OCI-LY3 (cell line): ENCODE data around the gene NPLOC4.
"Not testable (repeated sequence)": the region's sequence is repeated elsewhere in the genome, so short reads cannot be mapped to it uniquely, and the experiment has no call there.

Source experiments
- H2AFZ ChIP-seq: fragments of 200-600, 300-600 bp; shearing (Covaris generic); 2 replicates; pipeline ENCODE4 v1.6.0; 2014; ENCODE audit warnings: antibody characterized with exemption, low read depth, low read length
- H3K27ac ChIP-seq: fragments of 200-600, 300-600 bp; sonication (generic); 2 replicates; pipeline ENCODE4 v1.5.1; 2014; ENCODE audit warnings: mild to moderate bottlenecking, low read length, moderate library complexity, mixed read lengths
- H3K27me3 ChIP-seq: fragments of 200-600, 300-600 bp; sonication (generic); 2 replicates; pipeline ENCODE4 v1.6.1; 2014; ENCODE audit warnings: low read depth, low read length, mixed read lengths
- H3K36me3 ChIP-seq: fragments of 200-600, 300-600 bp; sonication (generic); replicated peaks from 2 replicates; pipeline ENCODE3; 2014; ENCODE audit warnings: low read depth, low read length, mixed read lengths
- H3K4me1 ChIP-seq: fragments of 300-600, 200-600 bp; sonication (generic); 2 replicates; pipeline ENCODE4 v1.6.1; 2014; ENCODE audit warnings: low read length, mixed read lengths
- H3K4me2 ChIP-seq: fragments of 200-600, 300-600 bp; sonication (generic); 2 replicates; pipeline ENCODE4 v1.6.1; 2014; ENCODE audit warnings: low read length, mixed read lengths
- H3K4me3 ChIP-seq: fragments of 300-600, 200-600 bp; sonication (generic); 2 replicates; pipeline ENCODE4 v1.5.1; 2014; ENCODE audit warnings: antibody characterized with exemption, mild to moderate bottlenecking, low read length, moderate library complexity
- H3K79me2 ChIP-seq: fragments of 300-600, 200-600 bp; shearing (Covaris generic); 2 replicates; pipeline ENCODE4 v1.6.1; 2014; ENCODE audit warnings: mild to moderate bottlenecking, low read length, mixed read lengths
- H3K9ac ChIP-seq: fragments of 300-600, 200-600 bp; shearing (Covaris generic); 2 replicates; pipeline ENCODE4 v1.6.0; 2014; ENCODE audit warnings: mild to moderate bottlenecking, low read length, moderate library complexity
- H3K9me3 ChIP-seq: fragments of 200-600, 300-600 bp; shearing (Covaris generic); 2 replicates; pipeline ENCODE4 v1.6.1; 2014; ENCODE audit warnings: low read length, mixed read lengths; ENCODE audit not compliant: insufficient read depth
- H4K20me1 ChIP-seq: fragments of 200-600, 300-600 bp; sonication (generic); 2 replicates; pipeline ENCODE4 v1.6.1; 2016; ENCODE audit warnings: low read length, mixed read lengths; ENCODE audit not compliant: insufficient read depth
- CTCF ChIP-seq: fragments of 200-600, 300-600 bp; sonication (generic); IDR thresholded peaks from 2 replicates; pipeline ENCODE4 v1.5.1; 2014; ENCODE audit warnings: antibody characterized with exemption, low read length, low read depth
- EZH2phosphoT487 ChIP-seq: fragments of 200-600 bp; shearing (Covaris generic); IDR thresholded peaks from 2 replicates; pipeline ENCODE4 v1.6.1; 2018; ENCODE audit warnings: antibody characterized with exemption, mixed run types, low read depth

The NPLOC4 gene

GRCh38 chr17:81589612-81590011 lies 47.3 kb downstream of the NPLOC4 start:
- TF ChIP-seq EZH2phosphoT487 (no peak), CTCF (no peak)
- Histone ChIP-seq H3K4me3 (no peak overlapping the region), H3K4me2 (no peak overlapping the region), H3K79me2 (no peaks in the 10 kb centered on the region), H2AFZ (no peak overlapping the region), H4K20me1 (no peaks in the 10 kb centered on the region), H3K4me1 (no peaks in the 10 kb centered on the region), H3K9me3 (no peaks in the 10 kb centered on the region), H3K27ac (no peak overlapping the region), H3K9ac (no peak overlapping the region), H3K36me3 (peaks cover 49% of the 10 kb centered on the region), H3K27me3 (no peaks in the 10 kb centered on the region)

DNA sequence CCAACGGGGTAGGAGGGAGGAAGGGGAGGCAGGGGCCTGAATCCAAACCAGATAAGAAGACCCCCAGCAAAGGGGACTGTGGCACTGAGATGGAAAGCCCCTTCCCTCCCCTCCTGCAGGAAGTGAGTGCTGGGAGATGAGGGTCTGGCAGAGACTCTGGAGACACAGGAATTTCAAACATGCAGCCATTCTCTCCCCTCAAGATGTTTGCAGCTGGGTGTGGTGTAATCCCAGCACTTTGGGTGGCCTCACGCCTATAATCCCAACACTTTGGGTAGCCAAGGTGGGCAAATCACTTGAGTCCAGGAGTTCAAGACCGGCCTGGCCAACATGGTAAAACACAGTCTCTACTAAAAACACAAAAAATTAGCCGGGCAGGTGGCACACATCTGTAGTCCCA lies 50.8 kb downstream of the NPLOC4 start:
- Histone ChIP-seq H3K79me2 (no peaks in the 10 kb centered on the region; the same call in 1 of the 2 replicates), H3K36me3 (peaks cover 64% of the 10 kb centered on the region), H3K9me3 (no peaks in the 10 kb centered on the region), H3K27ac (no peak overlapping the region), H4K20me1 (no peaks in the 10 kb centered on the region), H3K4me2 (no peak overlapping the region), H3K4me3 (no peak overlapping the region), H3K27me3 (no peaks in the 10 kb centered on the region), H2AFZ (no peak overlapping the region), H3K9ac (no peak overlapping the region), H3K4me1 (no peaks in the 10 kb centered on the region)
- no peak for TF ChIP-seq CTCF

DNA sequence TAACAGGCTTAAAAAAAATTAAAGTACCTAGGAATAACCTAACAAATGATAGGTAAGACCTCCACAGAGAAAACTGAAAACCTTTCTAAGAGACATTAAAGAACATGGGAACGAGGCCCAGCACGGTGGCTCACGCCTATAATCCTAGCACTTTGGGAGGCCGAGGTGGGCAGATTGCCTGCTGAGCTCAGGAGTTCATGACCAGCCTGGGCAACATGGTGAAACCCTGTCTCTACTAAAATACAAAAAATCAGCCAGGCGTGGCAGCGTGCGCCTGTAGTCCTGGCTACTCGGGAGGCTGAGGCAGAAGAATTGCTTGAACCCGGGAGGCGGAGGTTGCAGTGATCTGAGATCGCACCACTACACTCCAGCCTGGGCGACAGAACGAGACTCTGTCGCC lies 52.1 kb downstream of the NPLOC4 start:
- not testable (repeated sequence) for H2AFZ ChIP-seq, H3K9ac ChIP-seq, H3K4me1 ChIP-seq, H3K27me3 ChIP-seq, H3K9me3 ChIP-seq, H4K20me1 ChIP-seq, H3K4me3 ChIP-seq, H3K27ac ChIP-seq, H3K4me2 ChIP-seq, H3K79me2 ChIP-seq
- peaks cover 62% of the 10 kb centered on the region for H3K36me3 ChIP-seq

GRCh38 chr17:81583589-81584342 lies 53.1 kb downstream of the NPLOC4 start:
- H3K27ac ChIP-seq = no peak overlapping the region
- no peaks in the 10 kb centered on the region for H3K4me1 ChIP-seq
- no peak overlapping the region for H3K4me3 ChIP-seq
- no peaks in the 10 kb centered on the region for H3K9me3 ChIP-seq
- no peak overlapping the region for H3K9ac ChIP-seq
- TF ChIP-seq EZH2phosphoT487 = no peak
- TF ChIP-seq CTCF = no peak
- no peak overlapping the region for H3K4me2 ChIP-seq
- H3K27me3 ChIP-seq = no peaks in the 10 kb centered on the region
- no peak overlapping the region for H2AFZ ChIP-seq
- H3K36me3 ChIP-seq = peaks cover 55% of the 10 kb centered on the region
- peaks cover 3% of the 10 kb centered on the region; the same call in 1 of the 2 replicates for H3K79me2 ChIP-seq
- no peaks in the 10 kb centered on the region for H4K20me1 ChIP-seq
